Measurements from ENCODE around the gene CCM2L. TPM values are rescaled to one million over a fixed set of nuclear protein-coding genes. Genes with fewer than 3 reads are reported as not detected.

The CCM2L gene
- total RNA-seq, 2 experiments from 2014 or later: not detected

- Mint-ChIP-seq H3K4me1 (peaks cover 13% of the 10 kb centered on the region), H3K27ac (no peak within 1 kb of the TSS), H3K4me3 (peak within 1 kb of the TSS; percentile 69), H3K9me3 (no peaks in the 10 kb centered on the region), H3K27me3 (peaks cover 61% of the 10 kb centered on the region), H3K36me3 (no peaks in the 10 kb centered on the region)
- no peak for DNase-seq
Observed at GRCh38 chr20:32052090-32052777, 42.0 kb downstream of the CCM2L start, which contains the start of gene HCK. TSS of gene HCK (plus strand) at chr20:32052242.

- peaks cover 13% of the 10 kb centered on the region for H3K4me1 Mint-ChIP-seq
- H3K4me3 Mint-ChIP-seq: peak overlapping the region; percentile 19
- no peaks in the 10 kb centered on the region for H3K9me3 Mint-ChIP-seq
- peaks cover 61% of the 10 kb centered on the region for H3K27me3 Mint-ChIP-seq
- DNase-seq: no peak
- H3K36me3 Mint-ChIP-seq: no peaks in the 10 kb centered on the region
- no peak overlapping the region for H3K27ac Mint-ChIP-seq
Observed at GRCh38 chr20:32052778-32053362, 42.6 kb downstream of the CCM2L start.

GRCh38 chr20:32053648-32054047, 43.4 kb downstream of the CCM2L start:
- no peak for DNase-seq
- no peak overlapping the region for H3K4me3 Mint-ChIP-seq
- peaks cover 13% of the 10 kb centered on the region for H3K4me1 Mint-ChIP-seq
- H3K36me3 Mint-ChIP-seq: no peaks in the 10 kb centered on the region
- no peak overlapping the region for H3K27ac Mint-ChIP-seq
- no peaks in the 10 kb centered on the region for H3K9me3 Mint-ChIP-seq
- H3K27me3 Mint-ChIP-seq: peaks cover 69% of the 10 kb centered on the region

- no peak overlapping the region for H3K27ac Mint-ChIP-seq
- H3K27me3 Mint-ChIP-seq: peaks cover 71% of the 10 kb centered on the region
- no peaks in the 10 kb centered on the region for H3K36me3 Mint-ChIP-seq
- no peaks in the 10 kb centered on the region for H3K9me3 Mint-ChIP-seq
- no peak for DNase-seq
- peaks cover 5% of the 10 kb centered on the region for H3K4me1 Mint-ChIP-seq
- no peak overlapping the region for H3K4me3 Mint-ChIP-seq
Observed at GRCh38 chr20:32056708-32057483, 46.7 kb downstream of the CCM2L start.

GRCh38 chr20:32057656-32058184, 47.5 kb downstream of the CCM2L start:
- Mint-ChIP-seq H3K27ac (no peak overlapping the region), H3K27me3 (peaks cover 70% of the 10 kb centered on the region), H3K4me3 (no peak overlapping the region), H3K9me3 (no peaks in the 10 kb centered on the region), H3K36me3 (no peaks in the 10 kb centered on the region), H3K4me1 (peaks cover 5% of the 10 kb centered on the region)
- no peak for DNase-seq

GRCh38 chr20:32059189-32059588, 49.0 kb downstream of the CCM2L start:
- peaks cover 57% of the 10 kb centered on the region for H3K27me3 Mint-ChIP-seq
- DNase-seq: no peak
- peaks cover 5% of the 10 kb centered on the region for H3K4me1 Mint-ChIP-seq
- H3K4me3 Mint-ChIP-seq: no peak overlapping the region
- no peaks in the 10 kb centered on the region for H3K36me3 Mint-ChIP-seq
- H3K27ac Mint-ChIP-seq: no peak overlapping the region
- H3K9me3 Mint-ChIP-seq: no peaks in the 10 kb centered on the region

GRCh38 chr20:32062776-32063170, 52.5 kb downstream of the CCM2L start:
- H3K4me1 Mint-ChIP-seq: peaks cover 5% of the 10 kb centered on the region
- no peak overlapping the region for H3K27ac Mint-ChIP-seq
- peaks cover 44% of the 10 kb centered on the region for H3K27me3 Mint-ChIP-seq
- H3K36me3 Mint-ChIP-seq: no peaks in the 10 kb centered on the region
- no peak overlapping the region for H3K4me3 Mint-ChIP-seq
- DNase-seq: no peak
- H3K9me3 Mint-ChIP-seq: no peaks in the 10 kb centered on the region

GRCh38 chr20:32063695-32064094, 53.5 kb downstream of the CCM2L start:
- H3K9me3 Mint-ChIP-seq: no peaks in the 10 kb centered on the region
- peaks cover 35% of the 10 kb centered on the region for H3K27me3 Mint-ChIP-seq
- H3K27ac Mint-ChIP-seq: no peak overlapping the region
- H3K4me1 Mint-ChIP-seq: peaks cover 5% of the 10 kb centered on the region
- no peak for DNase-seq
- no peaks in the 10 kb centered on the region for H3K36me3 Mint-ChIP-seq
- no peak overlapping the region for H3K4me3 Mint-ChIP-seq

GRCh38 chr20:32064667-32065066, 54.4 kb downstream of the CCM2L start:
- Mint-ChIP-seq H3K4me3 (no peak overlapping the region), H3K27me3 (peaks cover 30% of the 10 kb centered on the region), H3K36me3 (no peaks in the 10 kb centered on the region), H3K9me3 (no peaks in the 10 kb centered on the region), H3K4me1 (peaks cover 5% of the 10 kb centered on the region), H3K27ac (no peak overlapping the region)
- DNase-seq: no peak

GRCh38 chr20:32067234-32067821, 57.1 kb downstream of the CCM2L start:
- Mint-ChIP-seq H3K4me3 (no peak overlapping the region), H3K9me3 (no peaks in the 10 kb centered on the region), H3K4me1 (peaks cover 5% of the 10 kb centered on the region), H3K27ac (no peak overlapping the region), H3K36me3 (no peaks in the 10 kb centered on the region), H3K27me3 (peaks cover 9% of the 10 kb centered on the region)
- no peak for DNase-seq

- H3K36me3 Mint-ChIP-seq: no peaks in the 10 kb centered on the region
- H3K4me1 Mint-ChIP-seq: no peaks in the 10 kb centered on the region
- H3K27me3 Mint-ChIP-seq: peaks cover 5% of the 10 kb centered on the region
- DNase-seq: no peak
- H3K9me3 Mint-ChIP-seq: no peaks in the 10 kb centered on the region
- H3K27ac Mint-ChIP-seq: no peak overlapping the region
- H3K4me3 Mint-ChIP-seq: no peak overlapping the region
Observed at GRCh38 chr20:32068174-32068573, 57.9 kb downstream of the CCM2L start.

GRCh38 chr20:32069711-32070110, 59.5 kb downstream of the CCM2L start:
- Mint-ChIP-seq H3K4me1 (no peaks in the 10 kb centered on the region), H3K36me3 (no peaks in the 10 kb centered on the region), H3K27me3 (peaks cover 5% of the 10 kb centered on the region), H3K9me3 (no peaks in the 10 kb centered on the region), H3K4me3 (no peak overlapping the region), H3K27ac (no peak overlapping the region)
- no peak for DNase-seq

GRCh38 chr20:32070282-32070681, 60.0 kb downstream of the CCM2L start:
- Mint-ChIP-seq H3K4me3 (no peak overlapping the region), H3K27ac (no peak overlapping the region), H3K9me3 (no peaks in the 10 kb centered on the region), H3K4me1 (no peaks in the 10 kb centered on the region), H3K36me3 (no peaks in the 10 kb centered on the region), H3K27me3 (peaks cover 5% of the 10 kb centered on the region)
- no peak for DNase-seq

GRCh38 chr20:32070690-32071213, 60.5 kb downstream of the CCM2L start:
- Mint-ChIP-seq H3K4me1 (no peaks in the 10 kb centered on the region), H3K27ac (no peak overlapping the region), H3K9me3 (no peaks in the 10 kb centered on the region), H3K27me3 (peaks cover 5% of the 10 kb centered on the region), H3K36me3 (no peaks in the 10 kb centered on the region), H3K4me3 (no peak overlapping the region)
- no peak for DNase-seq

Measured in activated naive CD8-positive, alpha-beta T cell treated with anti-CD3 and anti-CD28 coated beads for 36 hours (primary cell).